Measurements from ENCODE around the gene LMLN. TPM values are rescaled to one million over a fixed set of nuclear protein-coding genes. Genes with fewer than 3 reads are reported as not detected.

The LMLN gene
- total and polyA plus RNA-seq, 2 of the 13 experiments (the other 11 are each of a cell fraction or from before 2014, with no cell fraction given), result 1.2 to 1.8 TPM

- TF ChIP-seq ZNF646 (CRISPR knock-in tag; IDR thresholded peaks at IDR 0.05), result no peak
These were observed 37.9 kb downstream of the LMLN start (continued) for GRCh38 chr3:197997936-197998335.

- in situ Hi-C loops (cut with HindIII; ENCODE audit: extremely low pct_ligation_motif_present, low pct_unique_long_range_greater_than_20kb) (no loop called here), intact Hi-C loops (cut with micrococcal nuclease; ENCODE audit: unreplicated experiment) (no loop called here)
- ATAC-seq, result no peak
- Histone ChIP-seq H3K9ac (ENCODE audit: insufficient read depth, low read depth, low read length) (no peak overlapping the region), H3K27me3 (ENCODE audit: control insufficient read depth in 1 of 2, insufficient read depth in 2 of 2, low read length in 2 of 2) (no peaks in the 10 kb centered on the region), H4K20me1 (ENCODE audit: insufficient read depth, low read length) (no peaks in the 10 kb centered on the region), H3K4me2 (ENCODE audit: low read depth, low read length) (no peak overlapping the region), H3K27ac (ENCODE audit: extremely low read length, insufficient read depth, low read length) (no peak overlapping the region), H3K36me3 (replicated peaks in 1 of 2; ENCODE audit: control insufficient read depth in 1 of 2, insufficient read depth in 2 of 2, low read length in 2 of 2) (no peaks in the 10 kb centered on the region), H2AFZ (ENCODE audit: low read length) (no peak overlapping the region), H3K4me1 (ENCODE audit: insufficient read depth, low read length) (no peaks in the 10 kb centered on the region), H3K9me3 (ENCODE audit: low read length) (no peaks in the 10 kb centered on the region), H3K79me2 (ENCODE audit: insufficient read depth, low read length) (no peaks in the 10 kb centered on the region), H3K4me3 (replicated peaks in 1 of 3; ENCODE audit: insufficient read depth in 1 of 3, low read depth in 2 of 3, low read length in 3 of 3) (no peak overlapping the region)
- ChIA-PET CTCF (ENCODE audit: low intra/inter-chr PET ratio, low total read pairs) (no interaction called here), POLR2A (no interaction called here)
- TF ChIP-seq MAFG (CRISPR knock-in tag; IDR thresholded peaks at IDR 0.05), result no peak
- no peak for TF ChIP-seq ZNF780A (CRISPR knock-in tag; IDR thresholded peaks at IDR 0.05)
- TF ChIP-seq, protein P1, sequence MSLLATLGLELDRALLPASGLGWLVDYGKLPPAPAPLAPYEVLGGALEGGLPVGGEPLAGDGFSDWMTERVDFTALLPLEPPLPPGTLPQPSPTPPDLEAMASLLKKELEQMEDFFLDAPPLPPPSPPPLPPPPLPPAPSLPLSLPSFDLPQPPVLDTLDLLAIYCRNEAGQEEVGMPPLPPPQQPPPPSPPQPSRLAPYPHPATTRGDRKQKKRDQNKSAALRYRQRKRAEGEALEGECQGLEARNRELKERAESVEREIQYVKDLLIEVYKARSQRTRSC (CRISPR knock-in tag; IDR thresholded peaks at IDR 0.05; ENCODE audit: low read depth), result no peak
- no peak for TF ChIP-seq ZBTB8A (CRISPR knock-in tag; IDR thresholded peaks at IDR 0.05; ENCODE audit: borderline replicate concordance, low read depth)
- no peak for TF ChIP-seq FOXO1 (CRISPR knock-in tag; IDR thresholded peaks at IDR 0.05)
- no peak for TF ChIP-seq KLF16 (CRISPR knock-in tag; IDR thresholded peaks at IDR 0.05)
- TF ChIP-seq ETV5 (CRISPR knock-in tag; IDR thresholded peaks at IDR 0.05; ENCODE audit: borderline replicate concordance), result no peak
- no peak for TF ChIP-seq PLSCR1 (CRISPR knock-in tag; IDR thresholded peaks at IDR 0.05; ENCODE audit: borderline replicate concordance)
- no peak for TF ChIP-seq ADNP (CRISPR knock-in tag; IDR thresholded peaks at IDR 0.05)
- no peak for TF ChIP-seq ZNF350 (CRISPR knock-in tag; IDR thresholded peaks at IDR 0.05; ENCODE audit: borderline replicate concordance, low read depth)
- TF ChIP-seq HDAC1 (CRISPR knock-in tag; IDR thresholded peaks at IDR 0.05), result no peak
- no peak for TF ChIP-seq ZNF784 (CRISPR knock-in tag; IDR thresholded peaks at IDR 0.05; ENCODE audit: borderline replicate concordance)
- BruUV-seq (replicated peaks), result no TSS peak
- FAIRE-seq, result no peak
- 74% methylated on average over 5 of the region's 5 CpGs for WGBS (ENCODE audit: low lambda C conversion rate)
- DNase-seq (ENCODE audit: low spot score), result no peak
These were observed 57.1 kb downstream of the LMLN start for GRCh38 chr3:198017090-198017489.

All from HepG2 (cell line).